HCT116 (cell line): ENCODE data around the gene LINGO3.

ENCODE experiments used
- EZH2 ChIP-seq: fragments of 200-600 bp; sonication (generic); IDR thresholded peaks from 2 replicates; pipeline ENCODE4 v1.6.1; 2017; ENCODE audit warnings: antibody characterized with exemption, mixed run types
- TCF7L2 ChIP-seq: IDR thresholded peaks from 2 replicates; pipeline ENCODE4 v1.7.0; 2011; ENCODE audit warnings: borderline replicate concordance, inconsistent platforms; ENCODE audit not compliant: insufficient read depth, insufficient read length; ENCODE audit errors: extremely low read depth
- TF ChIP-seq, protein P1 (sequence below), 3 experiments: fragments of 200-600 bp in 1 of 3; sonication (generic) in 1 of 3; IDR thresholded peaks in 2 of 3; conservative IDR thresholded peaks in 1 of 3; 2 replicates each; pipeline ENCODE4 v1.5.1; 2012 to 2017; ENCODE audit warnings: low read depth in 2 of 3, low read length in 2 of 3, antibody characterized with exemption in 1 of 3, borderline replicate concordance in 1 of 3, control low read depth in 1 of 3, mild to moderate bottlenecking in 1 of 3, mixed read lengths in 1 of 3, mixed run types in 1 of 3, moderate library complexity in 1 of 3; ENCODE audit not compliant: insufficient read depth in 1 of 3
- TF ChIP-seq, protein P2 (sequence below): IDR thresholded peaks from 2 replicates; pipeline ENCODE4 v1.6.1; 2012

DNA sequence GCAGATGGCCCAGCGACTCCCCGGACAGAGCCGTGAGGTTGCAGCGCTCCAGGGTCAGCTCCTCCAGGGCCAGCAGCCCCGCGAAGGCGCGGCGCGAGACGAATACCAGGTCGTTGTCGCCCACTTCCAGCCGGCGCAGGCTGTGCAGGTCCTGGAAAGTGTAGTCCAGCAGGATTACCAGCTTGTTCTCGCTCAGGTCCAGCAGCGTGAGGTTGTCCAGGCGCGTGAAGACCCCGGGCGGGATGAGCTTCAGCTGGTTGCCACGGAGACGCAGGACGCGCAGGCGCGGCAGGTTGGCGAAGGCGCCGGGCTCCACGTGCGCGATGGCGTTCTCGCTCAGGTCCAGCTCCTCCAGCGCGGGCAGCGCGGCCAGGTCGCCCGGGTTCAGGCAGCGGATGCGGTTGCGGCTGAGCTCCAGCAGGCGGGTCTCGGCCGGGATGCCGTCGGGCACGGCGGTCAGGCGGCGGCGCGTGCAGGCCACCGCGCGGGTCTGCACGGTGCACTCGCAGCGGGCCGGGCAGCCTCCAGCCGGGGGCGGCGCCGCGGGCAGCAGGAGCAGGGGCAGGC lies 16.7 kb downstream of the LINGO3 start:
- TF ChIP-seq EZH2 (no peak), TCF7L2 (no peak)
- TF ChIP-seq, protein P1, sequence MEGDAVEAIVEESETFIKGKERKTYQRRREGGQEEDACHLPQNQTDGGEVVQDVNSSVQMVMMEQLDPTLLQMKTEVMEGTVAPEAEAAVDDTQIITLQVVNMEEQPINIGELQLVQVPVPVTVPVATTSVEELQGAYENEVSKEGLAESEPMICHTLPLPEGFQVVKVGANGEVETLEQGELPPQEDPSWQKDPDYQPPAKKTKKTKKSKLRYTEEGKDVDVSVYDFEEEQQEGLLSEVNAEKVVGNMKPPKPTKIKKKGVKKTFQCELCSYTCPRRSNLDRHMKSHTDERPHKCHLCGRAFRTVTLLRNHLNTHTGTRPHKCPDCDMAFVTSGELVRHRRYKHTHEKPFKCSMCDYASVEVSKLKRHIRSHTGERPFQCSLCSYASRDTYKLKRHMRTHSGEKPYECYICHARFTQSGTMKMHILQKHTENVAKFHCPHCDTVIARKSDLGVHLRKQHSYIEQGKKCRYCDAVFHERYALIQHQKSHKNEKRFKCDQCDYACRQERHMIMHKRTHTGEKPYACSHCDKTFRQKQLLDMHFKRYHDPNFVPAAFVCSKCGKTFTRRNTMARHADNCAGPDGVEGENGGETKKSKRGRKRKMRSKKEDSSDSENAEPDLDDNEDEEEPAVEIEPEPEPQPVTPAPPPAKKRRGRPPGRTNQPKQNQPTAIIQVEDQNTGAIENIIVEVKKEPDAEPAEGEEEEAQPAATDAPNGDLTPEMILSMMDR (IDR thresholded peaks at IDR 0.05 in 2 of 3, conservative IDR thresholded peaks at IDR 0.05 in 1 of 3; ENCODE audit: borderline replicate concordance in 1 of 3, insufficient read depth in 1 of 3, low read depth in 2 of 3, low read length in 2 of 3), result no peak
- TF ChIP-seq, protein P2, sequence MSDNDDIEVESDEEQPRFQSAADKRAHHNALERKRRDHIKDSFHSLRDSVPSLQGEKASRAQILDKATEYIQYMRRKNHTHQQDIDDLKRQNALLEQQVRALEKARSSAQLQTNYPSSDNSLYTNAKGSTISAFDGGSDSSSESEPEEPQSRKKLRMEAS, result no peak
